Endothelial cell of umbilical vein (primary cell): Measurements from ENCODE around the gene ABCC2. TPM values are rescaled to one million over a fixed set of nuclear protein-coding genes. Genes with fewer than 3 reads are reported as not detected.

Source experiments
- BruUV-seq: library from RNA; stranded (reverse); fragments of 400-500 nt; replicated peaks from 2 replicates; lab custom pipeline; 2021; lab: Mats Ljungman, UMichigan
- CTCF ChIA-PET: fragments of 300-600, 350-600 bp; sonication (Branson Sonifier 250); formaldehyde crosslinking; loops from one replicate; lab custom pipeline; 2021; ENCODE audit warnings: antibody characterized with exemption, inconsistent platforms; lab: Charles Lee
- POLR2A ChIA-PET: fragments of 300-600, 350-600 bp; sonication (Branson Sonifier 250); formaldehyde crosslinking; loops from one replicate; lab custom pipeline; 2021; ENCODE audit warnings: antibody characterized with exemption, inconsistent platforms; lab: Charles Lee
- DNase-seq: peaks from one replicate; pipeline ENCODE4 v3.0.0-alpha.2; 2011; ENCODE audit warnings: low read depth, low spot score
- FAIRE-seq: peaks from 2 replicates; lab custom pipeline; 2011; peaks lifted over from hg19 to GRCh38; lab: Jason Lieb, UNC
- H2AFZ ChIP-seq: 2 replicates; pipeline ENCODE4 v1.6.0; 2012; ENCODE audit warnings: low read depth, low read length, control low read depth, inconsistent platforms
- H3K27ac ChIP-seq: 2 replicates; pipeline ENCODE4 v1.5.1; 2011; ENCODE audit warnings: low read depth, mild to moderate bottlenecking, control low read depth, low read length, moderate library complexity; ENCODE audit not compliant: insufficient read depth
- H3K27me3 ChIP-seq, 2 experiments: 2 replicates each; pipeline versions ENCODE4 v1.6.0 to v1.6.1; 2011; ENCODE audit warnings: low read length in 2 of 2, mixed read lengths in 1 of 2; ENCODE audit not compliant: control insufficient read depth in 2 of 2, insufficient read depth in 2 of 2
- H3K36me3 ChIP-seq, 2 experiments: 2 replicates in 1 of 2; 3 replicates in 1 of 2; pipeline ENCODE4 v1.5.1; 2011; ENCODE audit warnings: low read length in 2 of 2, mild to moderate bottlenecking in 1 of 2, moderate library complexity in 1 of 2; ENCODE audit not compliant: control insufficient read depth in 2 of 2, insufficient read depth in 2 of 2; ENCODE audit errors: extremely low read depth in 1 of 2
- H3K4me1 ChIP-seq: 3 replicates; pipeline ENCODE4 v1.5.1; 2011; ENCODE audit warnings: mild to moderate bottlenecking, low read length; ENCODE audit not compliant: control insufficient read depth, insufficient read depth; ENCODE audit errors: extremely low read depth
- H3K4me2 ChIP-seq: 2 replicates; pipeline ENCODE4 v1.6.1; 2011; ENCODE audit warnings: low read length, control low read depth, mixed read lengths; ENCODE audit not compliant: insufficient read depth
- H3K4me3 ChIP-seq, 3 experiments: fragments of 200-600 bp in 1 of 3; sonication (generic), shearing (Covaris generic) in 1 of 3; replicated peaks in 1 of 3; 2 replicates each; pipeline ENCODE4 v1.5.1; 2011 to 2016; ENCODE audit warnings: control low read depth in 3 of 3, low read length in 3 of 3, mild to moderate bottlenecking in 2 of 3, inconsistent platforms in 1 of 3, low read depth in 1 of 3, moderate library complexity in 1 of 3; ENCODE audit not compliant: insufficient read depth in 1 of 3
- H3K79me2 ChIP-seq: 2 replicates; pipeline ENCODE4 v1.6.0; 2012; ENCODE audit warnings: low read length, inconsistent platforms; ENCODE audit not compliant: control insufficient read depth, insufficient read depth
- H3K9ac ChIP-seq: replicated peaks from 2 replicates; pipeline ENCODE3; 2011; ENCODE audit warnings: low read length, control low read depth; ENCODE audit not compliant: insufficient read depth; ENCODE audit errors: extremely low read depth
- H3K9me1 ChIP-seq: replicated peaks from 3 replicates; pipeline ENCODE4 v1.6.0; 2011; ENCODE audit warnings: mild to moderate bottlenecking, low read length; ENCODE audit not compliant: control insufficient read depth, insufficient read depth; ENCODE audit errors: extremely low read depth
- H3K9me3 ChIP-seq: replicated peaks from 2 replicates; pipeline ENCODE4 v1.5.1; 2012; ENCODE audit warnings: low read length, inconsistent platforms; ENCODE audit not compliant: control insufficient read depth, insufficient read depth
- H4K20me1 ChIP-seq: replicated peaks from 2 replicates; pipeline ENCODE3; 2011; ENCODE audit warnings: mild to moderate bottlenecking, low read length; ENCODE audit not compliant: control insufficient read depth, insufficient read depth; ENCODE audit errors: extremely low read depth
- CTCF ChIP-seq, 2 donors: IDR thresholded peaks; 1 replicate in 1 of 2; 2 replicates in 1 of 2; pipeline ENCODE4 v1.5.1; 2011; ENCODE audit warnings: low read length in 2 of 2, mild to moderate bottlenecking in 2 of 2, moderate library complexity in 2 of 2, control low read depth in 1 of 2, inconsistent platforms in 1 of 2, low read depth in 1 of 2; ENCODE audit not compliant: insufficient read depth in 1 of 2; ENCODE audit errors: extremely low read depth in 1 of 2
- EZH2 ChIP-seq: IDR thresholded peaks from 2 replicates; pipeline ENCODE4 v1.6.1; 2012; ENCODE audit warnings: borderline replicate concordance, low read depth, mild to moderate bottlenecking, moderate library complexity, low read length, inconsistent platforms; ENCODE audit not compliant: severe bottlenecking
- FOS ChIP-seq: IDR thresholded peaks from 2 replicates; pipeline ENCODE4 v1.6.1; 2011; ENCODE audit warnings: mild to moderate bottlenecking, low read length, moderate library complexity, borderline replicate concordance; ENCODE audit not compliant: insufficient read depth
- GATA2 ChIP-seq: IDR thresholded peaks from 2 replicates; pipeline ENCODE4 v1.7.0; 2011; ENCODE audit warnings: low read depth, mild to moderate bottlenecking, moderate library complexity, mixed read lengths, low read length; ENCODE audit not compliant: insufficient read length, insufficient read depth
- JUN ChIP-seq: IDR thresholded peaks from 2 replicates; pipeline ENCODE4 v1.6.1; 2011; ENCODE audit warnings: borderline replicate concordance, low read depth; ENCODE audit not compliant: insufficient read length, insufficient read depth
- MAX ChIP-seq: IDR thresholded peaks from 2 replicates; pipeline ENCODE4 v1.6.1; 2011; ENCODE audit not compliant: insufficient read depth, insufficient read length
- MYC ChIP-seq: IDR thresholded peaks from one replicate; pipeline ENCODE4 v1.6.1; 2011; ENCODE audit warnings: mild to moderate bottlenecking, low read depth, low read length
- POLR2A ChIP-seq: IDR thresholded peaks from 2 replicates; pipeline ENCODE4 v1.6.1; 2012; ENCODE audit warnings: low read depth, mild to moderate bottlenecking, control low read depth, low read length
- POLR2AphosphoS5 ChIP-seq: IDR thresholded peaks from 2 replicates; pipeline ENCODE4 v1.6.1; 2012; ENCODE audit warnings: low read depth, mild to moderate bottlenecking, control low read depth, low read length, moderate library complexity; ENCODE audit not compliant: insufficient read depth
- dilution Hi-C: fragments of 300-500 bp; cut with MboI; formaldehyde crosslinking; loops from one replicate; pipeline ENCODE4 v1.15.0; 2019; ENCODE audit warnings: low sequenced_read_pairs; ENCODE audit not compliant: extremely low pct_ligation_motif_present
- intact Hi-C: fragments of 100-400 bp; cut with micrococcal nuclease; formaldehyde crosslinking; loops from one replicate; pipeline ENCODE4 v1.10.0; 2022
- polyA plus RNA-seq, 4 experiments: library from polyadenylated mRNA; depleted of rRNA in 3 of 4; stranded (reverse) in 3 of 4; unstranded in 1 of 4; fragments of >200 nt; gene quantifications; 2 replicates each; pipeline versions ENCODE4 v1.2.1 to v1.2.3, GENCODE V29; 2011 to 2012; ENCODE audit warnings: missing spikeins in 1 of 4
- total RNA-seq: library from RNA; stranded (reverse); gene quantifications from 2 replicates; pipeline ENCODE4 v1.2.3, GENCODE V29; 2021

ABCC2 gene
- total and polyA plus RNA-seq, 2 donors (not counting 3 experiments of a cell fraction or from before 2014, with no cell fraction given), result 1.5 to 3.3 TPM

GRCh38 chr10:99761365-99761764 lies 21.1 kb upstream of the ABCC2 start:
- Histone ChIP-seq H4K20me1 (no peaks in the 10 kb centered on the region), H3K4me1 (no peaks in the 10 kb centered on the region), H3K9me3 (no peaks in the 10 kb centered on the region), H3K36me3 (peaks cover 3 to 10% of the 10 kb centered on the region in 2 experiments), H3K79me2 (no peaks in the 10 kb centered on the region), H3K27ac (no peak overlapping the region), H3K27me3 (no peaks in the 10 kb centered on the region), H3K9me1 (no peaks in the 10 kb centered on the region), H3K4me2 (no peak overlapping the region), H2AFZ (no peak overlapping the region), H3K9ac (no peak overlapping the region), H3K4me3 (no peak overlapping the region)
- DNase-seq (no peak), FAIRE-seq (no peak)
- dilution Hi-C loops, result no loop called here
- BruUV-seq, result no TSS peak
- intact Hi-C loops, result no loop called here
- POLR2A ChIA-PET, result no interaction called here
- no peak for TF ChIP-seq JUN
- no peak for TF ChIP-seq POLR2A
- no peak for TF ChIP-seq MYC
- TF ChIP-seq GATA2, result no peak
- no peak for TF ChIP-seq POLR2AphosphoS5
- no peak for TF ChIP-seq FOS
- TF ChIP-seq EZH2, result no peak
- TF ChIP-seq CTCF (IDR thresholded peaks at IDR 0.05; ENCODE audit: extremely low read depth in 1 of 2, insufficient read depth in 1 of 2, low read depth in 1 of 2, low read length in 2 of 2), result no peak
- TF ChIP-seq MAX, result no peak
- CTCF ChIA-PET, result no interaction called here
